Left hindlimb (tissue), 1 donor: ENCODE measurements around the gene FBP1.
A peak's percentile ranks its signal among the peaks of the same experiment; 100 is the strongest.

Source experiments
- DNase-seq: peaks from one replicate; pipeline ENCODE4 v3.0.0-alpha.2; 2018

The FBP1 gene

DNA sequence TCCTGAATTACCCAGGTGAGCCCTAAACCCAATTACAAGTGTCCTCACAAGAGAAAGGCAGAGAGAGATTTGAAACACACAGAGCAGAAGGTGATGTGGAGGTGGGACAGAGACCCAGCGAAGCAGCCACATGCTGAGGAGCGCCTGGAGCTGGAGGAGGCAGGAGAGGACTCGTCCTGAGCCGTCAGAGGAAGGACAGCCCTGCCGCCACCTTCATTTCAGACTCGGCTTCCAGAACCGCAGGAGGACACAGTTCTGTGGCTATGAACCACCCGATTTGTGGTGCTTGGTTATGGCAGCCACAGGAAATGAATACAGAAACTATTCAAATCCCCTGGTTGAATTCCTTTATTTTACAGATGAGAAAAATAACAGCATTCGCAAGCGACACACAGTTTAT, 16.4 kb upstream of the FBP1 start:
- no peak for DNase-seq

DNA sequence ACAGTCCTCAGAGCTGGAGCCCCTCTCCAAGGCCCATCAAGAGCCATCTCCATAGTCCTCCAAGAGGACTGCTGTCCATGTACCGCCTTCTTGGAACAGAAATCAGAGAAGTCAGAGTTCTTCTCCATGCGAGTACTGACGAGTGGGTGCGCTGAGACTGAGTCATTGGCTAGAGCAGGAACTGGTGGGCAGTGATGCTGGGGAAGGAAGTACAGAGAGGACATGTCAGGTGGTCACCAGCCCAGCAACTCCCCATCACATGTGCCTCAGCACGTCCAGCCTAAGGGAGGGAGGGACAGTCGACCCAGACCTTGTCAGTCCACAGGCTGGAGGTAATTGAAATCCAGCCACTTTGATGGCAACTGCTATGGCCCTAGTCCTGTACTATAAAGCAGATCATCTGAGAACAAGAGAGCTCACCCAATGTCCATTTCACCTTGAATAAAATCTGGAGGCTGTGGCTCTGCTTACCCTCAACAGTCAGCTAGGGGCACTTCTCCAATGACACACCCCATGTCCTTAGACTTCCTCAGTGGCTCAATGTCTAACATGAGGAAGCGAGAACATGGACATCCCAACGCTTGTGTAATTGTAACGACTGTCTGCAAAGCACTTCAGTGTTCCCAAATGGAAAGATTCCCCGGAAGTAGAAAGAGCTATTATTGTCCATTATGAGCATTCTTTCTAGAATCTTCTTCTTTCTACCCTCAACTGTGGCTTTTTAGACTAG, 15.0 kb upstream of the FBP1 start:
- no peak for DNase-seq

DNA sequence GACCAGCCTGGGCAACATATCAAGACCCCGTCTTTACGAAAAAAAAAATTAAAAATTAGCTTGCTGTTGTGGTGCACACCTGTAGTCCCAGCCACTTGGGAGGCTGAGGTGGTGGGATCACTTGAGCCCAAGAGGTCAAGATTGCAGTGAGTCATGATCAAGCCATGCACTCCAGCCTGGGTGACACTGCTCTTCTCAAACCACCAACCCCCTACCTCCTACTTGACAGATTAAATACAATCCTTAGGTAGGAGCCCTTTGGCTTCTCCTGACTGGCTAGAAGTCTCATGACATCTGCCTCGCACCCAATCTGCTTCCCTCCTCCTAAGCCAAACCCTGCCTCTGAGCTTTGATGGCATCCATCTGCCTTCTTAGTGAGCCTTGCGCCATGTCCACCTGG, 11.6 kb upstream of the FBP1 start:
- no peak for DNase-seq

DNA sequence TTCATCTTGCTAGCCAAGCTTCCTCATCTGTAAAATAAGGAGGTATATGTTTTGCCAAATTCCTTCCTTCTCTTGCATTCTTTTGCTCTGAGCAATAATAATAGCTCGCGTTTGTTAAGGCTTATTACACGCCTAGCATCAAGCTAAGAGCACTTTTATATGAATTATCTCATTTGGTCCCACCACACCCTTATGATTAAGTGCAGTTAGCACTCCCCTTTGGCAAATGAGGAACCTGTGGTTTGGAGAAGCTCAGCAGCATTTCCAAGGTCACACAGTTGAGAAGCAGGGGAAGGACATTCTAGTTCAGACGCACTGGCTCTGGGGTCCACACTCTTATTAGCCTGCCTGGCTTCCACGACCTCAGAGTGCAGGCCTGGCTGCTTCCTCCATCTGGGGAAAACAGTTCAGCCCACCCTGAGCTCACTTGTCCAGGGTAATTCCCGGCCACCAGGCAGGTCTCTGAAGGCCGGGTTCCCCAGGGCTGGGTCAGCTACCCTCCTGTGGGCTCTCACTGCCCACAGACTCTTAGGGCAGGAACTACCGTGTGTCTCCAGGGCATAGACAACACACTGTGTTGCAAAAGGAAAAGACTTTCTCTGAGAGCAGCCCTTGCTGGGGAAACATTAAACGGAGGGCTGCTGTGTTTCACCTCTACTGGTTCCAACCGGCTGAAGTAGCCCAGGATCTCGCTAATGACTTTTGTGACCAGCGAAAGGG, 9.9 kb upstream of the FBP1 start:
- no peak for DNase-seq

DNA sequence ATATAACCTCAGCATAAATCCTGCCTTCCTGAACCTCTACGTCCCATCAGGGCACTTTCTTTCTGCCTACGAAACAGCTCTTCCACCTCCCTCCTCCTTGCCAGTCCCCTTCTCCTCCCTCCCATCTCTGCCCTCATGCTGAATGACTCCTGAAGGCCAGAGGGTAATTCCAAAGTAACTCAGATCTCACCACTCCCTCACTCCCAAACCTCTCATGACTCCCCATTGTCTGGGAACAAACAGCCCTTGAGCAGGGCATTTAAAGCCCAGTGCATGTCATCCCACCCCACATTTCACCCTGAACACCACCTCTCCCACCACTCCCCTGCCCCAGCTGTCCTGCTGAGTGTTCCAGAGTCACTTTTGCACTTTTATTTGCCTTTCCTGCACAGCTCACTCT, 8.9 kb upstream of the FBP1 start:
- no peak for DNase-seq

DNA sequence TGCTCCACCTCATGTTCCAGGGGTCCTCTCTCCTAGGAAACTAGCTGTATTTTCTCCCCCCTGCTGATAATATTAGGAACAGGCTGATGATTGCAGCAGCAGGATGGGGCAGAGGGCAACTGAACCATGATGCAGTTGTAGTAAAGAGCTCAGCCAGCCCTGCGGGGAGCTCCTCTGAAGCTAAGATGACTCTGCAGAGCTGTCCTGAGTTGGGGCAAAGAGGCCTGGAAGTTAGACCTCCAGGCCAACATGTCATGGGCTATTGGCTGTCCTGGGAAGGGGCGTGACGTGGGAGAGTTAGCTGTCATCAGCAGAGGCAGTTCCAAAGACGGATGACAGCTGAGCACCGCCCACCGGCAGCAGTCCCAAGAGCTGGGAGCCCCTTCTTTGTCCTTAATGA, 6.6 kb upstream of the FBP1 start:
- DNase-seq: no peak

DNA sequence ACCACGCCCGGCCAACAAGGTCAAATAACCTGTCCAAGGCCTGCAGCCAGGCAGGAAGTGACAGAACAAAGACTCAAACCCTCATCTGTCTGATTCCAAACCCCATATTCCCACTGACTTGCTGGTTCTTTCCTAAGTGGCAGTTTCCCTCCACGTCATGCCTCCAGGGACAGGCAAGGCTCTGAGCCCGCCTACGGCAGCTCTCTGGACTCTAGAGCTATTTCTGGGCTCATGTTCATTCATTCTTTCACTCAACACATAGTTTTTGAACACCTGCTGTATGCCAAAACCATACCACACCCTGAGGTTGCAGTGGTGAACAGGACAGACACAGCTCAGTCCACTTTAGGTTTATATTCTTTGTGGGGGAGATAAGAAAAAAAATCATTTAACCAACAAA, 5.2 kb upstream of the FBP1 start:
- DNase-seq: peak; percentile 54

DNA sequence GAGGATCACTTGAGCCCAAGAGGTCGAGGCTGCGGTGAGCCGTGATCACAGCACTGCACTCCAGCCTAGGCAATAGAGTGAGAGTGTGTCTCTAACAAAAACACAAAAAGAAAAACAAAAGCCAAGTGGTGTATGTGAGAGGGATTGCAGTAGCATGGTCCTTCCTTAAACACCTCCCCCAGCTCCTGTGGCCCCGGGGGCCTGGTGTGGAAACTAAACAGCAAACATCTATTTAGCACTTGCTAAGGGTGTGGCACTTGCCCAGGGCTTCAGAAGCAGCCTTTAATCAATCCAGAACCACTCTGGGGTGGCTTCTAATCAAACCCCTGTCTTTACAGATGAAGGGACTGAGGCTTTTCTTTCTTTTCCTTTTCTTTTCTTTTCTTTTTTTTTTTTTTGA, 4.4 kb upstream of the FBP1 start:
- DNase-seq: no peak

DNA sequence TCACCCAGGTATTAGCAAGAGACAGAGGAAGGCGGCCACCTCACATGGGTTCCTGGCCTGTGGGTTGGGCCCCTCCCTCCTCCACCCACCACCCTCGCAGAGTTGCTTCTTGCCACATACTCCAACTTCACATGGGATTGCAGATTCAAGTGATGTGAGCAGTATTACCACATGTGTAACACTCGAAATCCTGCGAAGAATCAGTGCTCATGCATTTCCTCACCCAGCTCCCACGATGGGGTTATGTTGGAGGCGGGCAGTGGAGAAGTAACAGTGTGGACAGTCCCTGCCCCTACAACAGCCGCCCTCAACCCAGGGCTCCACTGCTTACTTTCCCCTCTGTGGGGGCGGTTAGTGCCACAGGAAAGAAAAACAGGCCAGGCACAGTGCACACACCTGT, 3.9 kb upstream of the FBP1 start:
- no peak for DNase-seq

DNA sequence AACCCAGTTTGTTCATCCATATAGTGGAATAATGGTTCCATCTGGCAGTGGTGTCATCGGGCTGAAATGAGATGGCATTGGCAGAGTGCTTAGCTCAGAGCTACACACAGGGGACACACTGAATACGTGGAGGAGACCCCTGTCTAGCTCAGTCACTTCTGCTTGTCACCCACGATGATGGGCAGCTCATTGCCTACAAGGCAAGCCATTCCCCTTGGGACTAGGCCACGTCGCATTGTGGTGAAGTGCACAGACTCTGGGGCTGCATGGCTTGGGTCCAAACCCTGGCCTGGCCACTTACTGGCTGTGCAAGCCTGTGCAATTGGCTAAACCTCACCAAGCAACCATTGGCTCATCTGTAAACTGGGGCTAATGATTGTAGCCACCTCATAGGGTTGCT, 3.2 kb upstream of the FBP1 start:
- DNase-seq: no peak

DNA sequence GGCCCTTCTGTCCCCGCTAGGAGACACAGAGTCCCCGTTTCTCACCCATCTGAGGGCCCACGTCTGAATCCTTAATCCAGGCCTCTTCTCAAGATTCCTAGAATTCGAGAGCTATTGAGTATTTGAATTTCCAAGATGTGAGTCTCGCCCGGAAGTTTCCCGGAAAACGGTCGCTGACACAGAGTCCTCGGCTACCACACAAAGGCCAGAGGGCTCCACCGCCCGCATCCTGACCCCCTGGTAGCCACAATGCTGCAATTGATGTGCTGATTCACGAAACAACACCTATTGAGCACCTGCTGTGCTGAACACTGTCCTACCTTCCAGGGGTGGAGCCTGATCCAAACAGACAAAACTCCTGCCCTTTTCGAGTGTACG, 670 bp upstream of the FBP1 start:
- no peak for DNase-seq

DNA sequence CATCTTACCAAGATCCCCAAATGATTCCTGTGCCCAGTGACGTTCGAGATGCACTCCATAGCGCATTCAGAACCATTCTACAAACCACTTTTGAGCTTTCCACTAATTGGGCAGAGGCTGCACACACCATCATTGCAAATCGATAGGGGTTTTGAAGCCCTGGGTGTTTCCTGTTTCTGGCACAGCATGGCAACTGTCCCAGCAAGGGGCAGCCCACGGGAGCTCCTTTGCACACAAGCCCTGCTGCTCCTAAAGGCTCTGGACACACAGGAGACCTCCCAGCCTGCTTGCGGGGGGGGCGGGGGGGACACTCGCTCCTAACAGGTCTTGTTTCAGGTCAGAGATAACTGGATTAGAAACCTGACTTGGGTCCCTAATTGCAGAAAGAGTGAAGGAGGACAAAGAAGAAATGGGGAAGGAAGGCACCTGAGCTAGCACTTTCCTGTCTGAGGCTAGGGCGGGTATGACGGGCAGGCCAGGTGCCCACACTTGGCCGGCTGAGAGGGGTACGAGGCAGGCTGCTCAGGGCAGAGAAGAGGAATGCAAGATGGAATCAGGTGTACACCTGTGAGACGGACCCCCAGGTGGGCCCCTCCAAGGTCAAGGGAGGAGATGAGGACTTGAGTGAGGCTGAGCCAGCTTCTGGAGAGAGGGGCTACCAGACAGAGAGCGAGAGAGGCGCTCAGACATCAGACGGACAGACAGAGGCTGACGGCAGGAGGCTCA, 820 bp downstream of the FBP1 start:
- DNase-seq: no peak

DNA sequence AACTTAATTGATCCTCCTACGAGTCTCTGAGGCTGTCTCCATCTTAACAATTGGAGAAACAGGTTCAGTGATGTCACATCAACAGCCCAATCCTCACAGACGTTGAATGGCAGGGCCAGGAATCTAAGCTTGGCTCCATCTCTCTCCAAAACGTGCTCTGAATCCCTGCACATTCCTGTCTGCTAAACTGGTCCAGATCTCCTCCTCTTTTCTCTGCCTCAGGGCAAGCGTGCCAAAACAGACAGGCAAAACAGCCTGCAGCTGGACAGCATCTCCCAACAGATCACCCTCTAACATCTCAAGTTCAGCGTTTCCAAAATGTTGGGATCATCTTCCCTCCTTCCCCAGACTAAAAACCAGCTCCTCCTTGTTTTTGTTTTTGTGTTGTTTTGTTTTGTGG, 6.6 kb downstream of the FBP1 start:
- DNase-seq: no peak

DNA sequence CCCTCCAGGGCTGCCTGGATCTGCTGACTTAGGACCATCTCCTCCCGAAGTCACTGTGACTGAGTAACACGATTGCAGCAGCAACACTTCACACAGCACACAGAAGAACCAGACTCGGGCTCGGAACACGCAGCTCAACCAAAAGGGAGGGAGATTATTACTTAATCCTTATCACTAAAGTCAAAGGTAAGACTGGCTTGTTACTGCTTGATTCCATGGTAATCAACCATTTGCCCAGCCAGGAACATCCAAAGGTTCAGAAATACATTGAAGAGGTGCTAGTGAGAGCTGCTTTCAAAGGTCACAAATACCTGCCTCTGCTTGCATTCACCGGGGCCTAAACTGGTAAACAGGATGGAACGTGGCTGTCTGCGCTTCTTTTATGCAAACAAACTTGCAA, 7.7 kb downstream of the FBP1 start:
- DNase-seq: no peak

DNA sequence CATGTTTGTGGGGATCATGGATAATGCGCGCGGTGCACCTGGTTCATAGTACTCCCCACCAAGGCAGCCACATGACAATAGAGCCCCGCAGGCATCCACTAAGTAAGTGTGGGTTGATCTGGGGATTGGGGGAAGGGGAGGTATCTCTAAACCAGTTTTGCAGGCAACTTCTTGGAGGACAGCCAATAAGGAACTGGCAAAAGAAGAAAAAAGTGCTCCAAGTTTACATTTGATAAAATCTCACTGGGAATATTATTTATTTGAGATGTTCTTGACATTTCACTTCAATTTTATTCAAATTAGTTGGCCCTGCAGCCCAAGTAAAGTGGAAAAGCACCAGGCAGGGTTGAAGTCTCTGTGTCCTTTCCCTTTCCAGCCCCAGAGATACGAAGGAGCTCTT, 8.5 kb downstream of the FBP1 start:
- DNase-seq: no peak

DNA sequence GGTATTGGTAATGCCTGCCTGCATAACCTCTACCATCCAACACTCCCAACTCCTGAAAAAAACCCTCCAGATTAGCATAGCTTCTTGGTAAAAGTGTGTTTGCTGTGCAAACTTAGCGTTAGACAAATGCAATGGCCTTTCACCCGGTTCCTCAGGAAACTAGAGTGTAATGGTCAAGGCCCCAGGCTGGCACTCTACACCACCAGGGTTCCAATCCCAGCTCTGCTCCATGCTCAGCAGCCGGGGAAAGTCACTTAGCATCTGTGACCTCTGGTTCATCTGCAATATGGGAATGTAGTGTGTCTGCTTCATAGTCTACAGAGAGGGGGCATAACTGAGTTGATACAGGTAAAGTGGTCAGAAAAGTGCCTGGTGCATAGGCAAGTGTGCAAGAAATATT, 9.0 kb downstream of the FBP1 start:
- DNase-seq: no peak

DNA sequence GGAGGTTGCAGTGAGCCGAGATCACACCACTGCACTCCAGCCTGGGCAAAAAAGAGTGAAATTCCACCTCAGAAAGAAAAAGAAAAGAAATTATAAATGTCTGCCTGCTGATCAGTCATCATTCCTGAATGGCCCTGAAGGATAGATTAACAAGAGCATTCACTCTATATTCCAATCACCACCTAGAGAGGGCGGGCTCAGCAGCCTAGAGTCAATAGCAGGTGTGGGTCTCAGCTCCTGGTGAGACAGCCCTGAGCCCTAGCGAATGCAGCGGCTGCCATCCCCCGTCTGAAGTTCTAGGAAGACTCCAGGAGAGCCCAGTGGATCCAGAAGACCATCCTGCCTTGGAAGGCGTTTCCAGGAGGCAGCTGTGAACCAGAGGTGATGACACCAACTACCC, 12.0 kb downstream of the FBP1 start:
- no peak for DNase-seq

DNA sequence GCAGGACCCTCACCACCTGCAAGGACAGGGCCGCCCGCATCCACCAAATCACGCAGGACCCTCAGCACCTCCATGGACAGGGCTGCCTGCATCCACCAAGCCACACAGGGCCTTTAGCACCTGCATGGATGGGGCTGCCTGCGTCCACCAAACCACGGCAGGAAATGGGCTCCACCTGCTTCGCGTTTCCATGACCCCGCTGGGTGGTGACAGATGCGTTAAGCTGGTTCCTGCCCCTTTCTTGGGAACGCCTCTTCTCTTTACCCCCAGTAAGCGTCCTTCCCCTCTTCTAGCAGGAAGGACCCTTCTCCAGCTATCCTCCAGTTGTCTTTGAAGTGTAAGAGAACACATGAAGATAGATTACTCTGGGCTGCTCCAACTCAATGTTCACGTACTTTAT, 13.5 kb downstream of the FBP1 start:
- DNase-seq: no peak

DNA sequence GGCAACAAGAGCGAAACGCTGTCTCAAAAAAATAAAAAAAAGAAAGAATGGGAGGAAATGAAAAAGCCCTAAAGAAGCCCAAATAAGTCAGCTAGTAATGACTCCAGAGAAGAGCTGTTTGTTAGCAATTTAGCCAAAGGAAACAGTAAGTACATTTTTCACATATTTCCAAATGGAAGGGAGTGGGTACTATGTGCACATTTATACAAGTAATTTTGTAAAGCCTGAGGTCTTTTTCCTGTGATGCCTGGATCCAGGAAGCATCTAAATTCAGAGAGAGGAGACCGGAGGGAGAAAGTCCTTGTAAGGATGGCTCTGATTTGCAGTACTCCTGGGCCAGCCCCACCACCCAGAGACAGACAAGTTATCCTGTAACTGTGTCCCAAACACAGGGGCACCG, 14.7 kb downstream of the FBP1 start:
- DNase-seq: no peak

DNA sequence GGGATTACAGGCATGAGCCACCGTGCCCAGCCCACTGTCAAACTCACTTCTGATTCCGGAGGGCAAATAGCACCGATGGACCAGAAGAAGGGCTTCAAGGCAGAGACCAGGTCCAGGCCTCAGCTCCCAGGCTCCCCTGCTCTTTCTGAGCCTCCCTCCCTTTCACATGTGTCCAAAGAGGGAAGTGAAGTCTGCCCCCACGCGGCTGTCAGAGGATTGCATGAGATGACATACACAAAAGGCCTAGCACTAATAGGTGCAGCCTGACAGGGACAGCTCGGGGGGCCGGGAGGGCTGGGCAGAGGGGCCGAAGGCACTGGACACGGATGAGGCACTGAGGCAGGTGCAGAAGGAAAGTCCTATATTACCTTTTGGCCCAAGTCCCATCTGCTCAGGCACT, 16.1 kb downstream of the FBP1 start:
- DNase-seq: no peak

DNA sequence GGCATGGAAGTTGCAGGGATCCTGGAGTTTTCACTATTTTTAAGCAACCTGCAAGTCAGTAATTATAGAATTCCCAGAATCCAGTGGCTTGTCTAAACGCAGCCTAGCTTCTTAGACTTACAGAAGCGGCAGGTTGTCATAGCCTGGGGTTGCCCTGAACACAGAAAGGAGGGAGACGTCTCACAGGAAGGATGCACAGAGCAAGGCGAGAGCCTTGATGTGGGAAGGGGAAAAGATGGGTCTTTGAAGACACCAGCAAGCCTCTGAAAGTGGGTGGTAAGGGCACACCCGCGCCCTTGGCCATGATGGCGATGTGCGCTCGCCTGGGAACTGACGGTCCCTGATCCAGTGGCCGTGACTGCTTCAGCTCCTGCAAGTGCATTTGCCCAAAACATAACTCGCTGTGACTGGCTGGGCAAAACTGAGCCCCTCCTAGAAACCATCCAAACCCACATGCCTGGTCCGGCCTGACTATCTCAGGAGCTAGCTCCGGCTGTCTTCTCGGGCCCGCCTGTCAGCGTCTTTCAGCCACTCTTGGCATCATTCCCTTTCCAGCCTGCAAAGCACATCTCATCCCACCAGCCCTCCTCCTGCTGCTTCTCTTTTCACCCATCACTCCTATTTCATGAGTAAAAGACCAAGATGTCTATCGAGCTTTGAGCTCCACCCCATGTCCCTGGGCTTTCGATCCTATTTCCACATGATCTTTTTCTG, 17.1 kb downstream of the FBP1 start:
- no peak for DNase-seq

DNA sequence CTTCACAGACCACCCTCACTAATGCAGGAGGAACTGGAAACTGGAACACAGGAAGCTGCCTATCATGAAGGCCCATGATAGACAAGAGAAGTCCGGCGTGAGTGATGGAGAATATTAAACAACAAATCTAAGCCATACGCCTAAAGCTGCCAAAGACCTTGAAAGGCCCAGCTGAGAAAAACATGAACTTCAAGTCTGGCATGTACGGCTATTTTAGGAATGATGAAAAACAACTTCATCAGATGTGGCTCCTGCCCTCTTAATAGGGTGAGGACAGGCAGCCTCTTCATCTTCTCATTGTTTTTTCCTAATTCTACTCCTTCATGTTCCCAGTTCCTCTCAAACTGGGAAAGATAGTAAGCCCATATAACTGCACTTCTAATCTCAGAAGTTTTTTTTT, 20.3 kb downstream of the FBP1 start:
- no peak for DNase-seq

DNA sequence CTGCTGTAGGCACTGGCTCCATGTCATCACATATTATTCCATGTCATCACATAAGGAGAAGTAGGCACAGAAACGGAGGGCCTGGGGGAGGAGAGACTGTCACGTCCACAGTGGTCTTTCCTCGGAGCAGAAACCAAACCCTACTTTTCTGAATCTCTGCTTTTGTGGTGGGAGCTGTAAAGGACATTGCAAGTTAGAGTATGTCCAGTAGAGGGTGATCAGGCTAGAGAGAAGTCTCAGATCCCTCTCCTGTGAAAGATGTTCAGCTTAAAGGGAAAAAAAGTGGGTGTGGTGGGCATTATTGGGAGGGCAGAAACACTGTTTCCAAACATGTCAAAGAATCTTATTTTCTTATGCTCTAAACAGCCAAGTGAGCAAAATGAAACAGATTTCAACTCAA, 26.3 kb downstream of the FBP1 start:
- no peak for DNase-seq

DNA sequence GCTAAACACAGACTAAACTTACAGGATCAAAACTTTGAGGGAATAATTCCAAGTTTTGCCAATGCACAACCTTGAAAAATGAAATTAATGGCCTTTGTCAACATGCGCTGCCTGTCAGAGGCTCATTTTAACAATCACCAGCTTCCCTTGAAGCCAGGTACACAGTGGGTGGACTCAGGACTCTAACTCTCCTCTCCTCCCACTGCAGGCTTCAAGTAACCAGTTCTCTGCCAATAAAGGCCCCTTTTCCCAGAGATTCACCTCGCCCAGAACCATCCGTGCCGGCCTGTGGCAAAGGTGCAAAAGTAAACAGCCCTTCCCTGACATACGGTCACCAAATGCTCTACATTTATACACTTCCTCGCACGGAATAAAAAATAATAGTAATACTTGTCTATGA, 27.2 kb downstream of the FBP1 start:
- DNase-seq: no peak
